Lower lobe of right lung (tissue), 2 donors: ENCODE measurements around the gene DPP6. TPM values are rescaled to one million over a fixed set of nuclear protein-coding genes. Genes with fewer than 3 reads are reported as not detected.

Experiments used
- ATAC-seq, 2 donors: fragments of 200-7000 bp; cut with Tn5 transposase; one replicate each; pipeline ENCODE4 v1.9.1; 2020 to 2022; ENCODE audit warnings: mild to moderate bottlenecking in 2 of 2, moderate library complexity in 2 of 2
- DNase-seq: peaks from one replicate; pipeline ENCODE4 v3.0.0-alpha.2; 2020
- H3K27ac ChIP-seq: fragments of 200-600 bp; one replicate; pipeline ENCODE4 v1.8.0; 2022
- H3K27me3 ChIP-seq: fragments of 200-600 bp; one replicate; pipeline ENCODE4 v1.8.0; 2022; ENCODE audit warnings: low read depth
- H3K36me3 ChIP-seq: fragments of 200-600 bp; one replicate; pipeline ENCODE4 v1.8.0; 2022; ENCODE audit warnings: mild to moderate bottlenecking
- H3K4me1 ChIP-seq: fragments of 200-600 bp; one replicate; pipeline ENCODE4 v1.8.0; 2022
- H3K4me3 ChIP-seq: fragments of 200-600 bp; one replicate; pipeline ENCODE4 v1.8.0; 2022; ENCODE audit warnings: mild to moderate bottlenecking
- H3K9me3 ChIP-seq: fragments of 200-600 bp; one replicate; pipeline ENCODE4 v1.8.0; 2022
- CTCF ChIP-seq: fragments of 200-600 bp; IDR thresholded peaks from one replicate; pipeline ENCODE4 v1.8.0; 2022; ENCODE audit warnings: antibody characterized with exemption, mild to moderate bottlenecking
- intact Hi-C: fragments of 100-400 bp; cut with DNase I; formaldehyde crosslinking; loops from one replicate; pipeline ENCODE4 v1.11.0; 2022
- total RNA-seq: library from RNA; stranded (reverse); fragmentation: NEBNext Ultra II Directional; extraction: Animal tissue kit (Norgen Biotek cat#: 25700); gene quantifications from one replicate; pipeline ENCODE4 v1.2.1, GENCODE V29; 2021
- donor health status: DM: no; HTN: yes; CAD: no; lungs with severe emphysema.

The DPP6 gene
- total RNA-seq, 1 donor from 2014 or later: 0.71 TPM

GRCh38 chr7:154791611-154792010 is 739.4 kb downstream of the DPP6 start:
- ATAC-seq (no peak), DNase-seq (no peak)
- no peak for TF ChIP-seq CTCF
- Histone ChIP-seq H3K4me1 (no peaks in the 10 kb centered on the region), H3K9me3 (no peaks in the 10 kb centered on the region), H3K36me3 (no peaks in the 10 kb centered on the region), H3K4me3 (no peak overlapping the region), H3K27ac (no peak overlapping the region), H3K27me3 (peaks cover 14% of the 10 kb centered on the region)
- intact Hi-C loops: no loop called here

- no peak for DNase-seq
- no peaks in the 10 kb centered on the region for H3K9me3 ChIP-seq
- no peak overlapping the region for H3K4me3 ChIP-seq
- ATAC-seq: no peak
- H3K36me3 ChIP-seq: no peaks in the 10 kb centered on the region
- H3K27ac ChIP-seq: no peak overlapping the region
- H3K4me1 ChIP-seq: no peaks in the 10 kb centered on the region
- peaks cover 14% of the 10 kb centered on the region for H3K27me3 ChIP-seq
- intact Hi-C loops: no loop called here
- TF ChIP-seq CTCF: no peak
Measured at GRCh38 chr7:154792436-154793055, 740.3 kb downstream of the DPP6 start.

DNA sequence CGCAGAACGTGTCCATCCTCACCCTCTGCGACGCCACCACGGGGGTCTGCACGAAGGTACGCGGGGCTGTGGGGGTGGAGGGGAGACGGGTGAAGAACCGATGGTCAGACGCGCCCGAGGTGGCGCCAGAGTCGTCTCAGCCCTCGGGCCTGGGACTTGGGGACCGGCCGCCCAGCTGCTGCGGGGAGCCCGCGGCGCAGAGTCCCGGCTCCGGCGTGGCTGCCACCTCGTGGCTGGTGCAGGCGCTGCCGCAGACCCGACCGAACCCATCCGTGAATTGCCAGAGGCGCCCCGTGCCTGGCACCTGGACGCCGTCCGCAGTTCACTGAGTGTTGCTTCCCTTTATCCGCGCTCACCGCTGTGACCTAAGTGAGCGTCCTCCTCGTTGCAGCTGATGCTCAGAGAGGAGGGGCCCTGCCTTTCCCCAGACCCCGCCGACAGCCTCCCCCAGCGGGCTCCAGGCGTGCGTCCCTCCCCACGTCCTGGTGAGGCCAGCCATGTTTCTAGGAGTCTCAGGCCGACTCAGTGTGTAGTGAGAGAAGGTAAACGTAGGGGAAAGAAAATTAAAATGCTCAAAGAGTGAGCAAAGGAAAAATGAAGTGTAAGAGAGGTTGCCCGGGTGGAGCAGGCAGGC is 742.1 kb downstream of the DPP6 start:
- Histone ChIP-seq H3K36me3 (no peaks in the 10 kb centered on the region), H3K4me1 (no peaks in the 10 kb centered on the region), H3K27ac (no peak overlapping the region), H3K9me3 (no peaks in the 10 kb centered on the region), H3K27me3 (peaks cover 14% of the 10 kb centered on the region), H3K4me3 (no peak overlapping the region)
- ATAC-seq: peak; percentile 54 to 70
- no peak for DNase-seq
- TF ChIP-seq CTCF: peak; percentile 43
- intact Hi-C loops: no loop called here

- peaks cover 14% of the 10 kb centered on the region for H3K27me3 ChIP-seq
Measured at GRCh38 chr7:154795014-154795413, 742.8 kb downstream of the DPP6 start.

DNA sequence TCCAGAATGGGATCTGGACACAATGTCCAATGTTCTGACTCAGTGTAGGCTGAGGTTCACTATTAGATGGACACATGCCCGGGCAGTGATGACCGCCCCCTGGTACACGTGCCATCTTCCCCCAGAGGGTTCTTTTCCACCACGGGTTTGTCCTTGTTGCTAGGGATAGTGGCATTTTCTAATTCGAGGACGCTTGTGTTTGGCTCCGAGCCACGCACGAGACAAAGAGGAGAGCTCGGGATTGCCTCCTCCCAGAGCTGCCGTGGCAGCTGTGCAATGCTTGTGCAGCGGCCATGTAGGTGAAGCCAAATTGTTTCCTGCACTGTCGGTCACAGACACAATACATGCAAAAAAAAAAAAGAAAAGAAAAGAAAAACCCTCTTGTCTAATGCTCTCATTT is 743.2 kb downstream of the DPP6 start:
- H3K9me3 ChIP-seq: no peaks in the 10 kb centered on the region
- TF ChIP-seq CTCF: no peak
- H3K27me3 ChIP-seq: peaks cover 14% of the 10 kb centered on the region
- H3K36me3 ChIP-seq: no peaks in the 10 kb centered on the region
- H3K4me1 ChIP-seq: no peaks in the 10 kb centered on the region
- intact Hi-C loops: no loop called here
- DNase-seq (no peak), ATAC-seq (no peak)
- H3K27ac ChIP-seq: no peak overlapping the region
- no peak overlapping the region for H3K4me3 ChIP-seq

More at GRCh38 chr7:154795014-154795413, 742.8 kb downstream of the DPP6 start:
- Histone ChIP-seq H3K4me1 (no peaks in the 10 kb centered on the region), H3K9me3 (no peaks in the 10 kb centered on the region), H3K27ac (no peak overlapping the region), H3K36me3 (no peaks in the 10 kb centered on the region), H3K4me3 (no peak overlapping the region)
- DNase-seq (no peak), ATAC-seq (no peak)
- TF ChIP-seq CTCF: no peak
- intact Hi-C loops: no loop called here
